OCI-LY3 (cell line): ENCODE data around the gene SAC3D1.

Experiments used
- EZH2phosphoT487 ChIP-seq: fragments of 200-600 bp; shearing (Covaris generic); IDR thresholded peaks from 2 replicates; pipeline ENCODE4 v1.6.1; 2018; ENCODE audit warnings: antibody characterized with exemption, mixed run types, low read depth
- TF ChIP-seq, protein P1 (sequence below): fragments of 200-600, 300-600 bp; sonication (generic); IDR thresholded peaks from 2 replicates; pipeline ENCODE4 v1.5.1; 2014; ENCODE audit warnings: antibody characterized with exemption, low read length, low read depth

DNA sequence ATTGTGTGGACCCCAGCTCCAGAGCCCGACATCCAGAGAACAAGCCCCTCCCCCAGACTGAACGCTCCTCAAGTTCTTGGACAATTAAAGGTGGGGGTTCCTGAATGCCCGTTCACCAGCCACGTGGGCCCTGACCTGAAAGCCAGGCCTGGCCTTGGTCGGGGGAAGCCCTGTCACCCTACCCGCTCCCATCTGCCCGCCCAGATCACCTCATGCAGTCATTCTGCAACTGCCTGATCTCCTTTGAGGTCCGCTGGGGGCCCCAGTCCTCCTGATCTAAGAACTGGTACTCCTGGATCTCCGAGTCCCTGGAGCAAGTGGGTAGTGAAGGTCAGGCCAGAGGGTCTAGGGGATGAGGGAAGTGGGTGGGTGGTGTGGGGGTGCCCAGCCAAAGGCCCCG, 26.4 kb downstream of the SAC3D1 start:
- TF ChIP-seq, protein P1, sequence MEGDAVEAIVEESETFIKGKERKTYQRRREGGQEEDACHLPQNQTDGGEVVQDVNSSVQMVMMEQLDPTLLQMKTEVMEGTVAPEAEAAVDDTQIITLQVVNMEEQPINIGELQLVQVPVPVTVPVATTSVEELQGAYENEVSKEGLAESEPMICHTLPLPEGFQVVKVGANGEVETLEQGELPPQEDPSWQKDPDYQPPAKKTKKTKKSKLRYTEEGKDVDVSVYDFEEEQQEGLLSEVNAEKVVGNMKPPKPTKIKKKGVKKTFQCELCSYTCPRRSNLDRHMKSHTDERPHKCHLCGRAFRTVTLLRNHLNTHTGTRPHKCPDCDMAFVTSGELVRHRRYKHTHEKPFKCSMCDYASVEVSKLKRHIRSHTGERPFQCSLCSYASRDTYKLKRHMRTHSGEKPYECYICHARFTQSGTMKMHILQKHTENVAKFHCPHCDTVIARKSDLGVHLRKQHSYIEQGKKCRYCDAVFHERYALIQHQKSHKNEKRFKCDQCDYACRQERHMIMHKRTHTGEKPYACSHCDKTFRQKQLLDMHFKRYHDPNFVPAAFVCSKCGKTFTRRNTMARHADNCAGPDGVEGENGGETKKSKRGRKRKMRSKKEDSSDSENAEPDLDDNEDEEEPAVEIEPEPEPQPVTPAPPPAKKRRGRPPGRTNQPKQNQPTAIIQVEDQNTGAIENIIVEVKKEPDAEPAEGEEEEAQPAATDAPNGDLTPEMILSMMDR: no peak
- no peak for TF ChIP-seq EZH2phosphoT487
